ENCODE data around the gene DLL3. TPM values are rescaled to one million over a fixed set of nuclear protein-coding genes. Genes with fewer than 3 reads are reported as not detected.

DLL3 gene
- total and polyA plus RNA-seq, 2 experiments from 2014 or later: 1.2 to 2.1 TPM

DNA sequence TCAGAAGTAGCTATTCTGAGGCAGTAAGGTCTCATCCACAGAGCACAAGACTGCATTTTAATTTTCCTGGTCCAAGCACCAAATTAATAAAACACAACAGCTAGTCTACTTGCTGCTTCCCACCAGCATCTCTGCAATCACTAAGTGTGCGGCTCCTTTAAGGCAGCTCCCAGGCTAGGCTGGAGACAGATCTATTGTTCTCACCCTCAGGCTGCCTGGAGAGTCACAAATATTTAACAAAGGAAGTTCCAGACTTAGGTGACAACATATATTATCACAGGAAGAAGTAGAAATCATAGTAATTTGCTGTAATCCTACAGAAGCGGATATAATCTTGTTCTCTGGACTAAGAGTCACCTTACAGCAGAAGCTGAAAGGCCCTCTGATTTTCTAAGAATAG is 43.5 kb downstream of the DLL3 start:
- no peaks in the 10 kb centered on the region for H3K36me3 ChIP-seq (ENCODE audit: low read depth)
- WGBS, 2 experiments (ENCODE audit: low coverage in 1 of 2, low lambda C conversion rate in 2 of 2, missing lambda C conversion rate in 2 of 2): 52 to 56% methylated on average over 2 of the region's 2 CpGs
- H3K9me3 ChIP-seq (ENCODE audit: low read depth): no peaks in the 10 kb centered on the region
- no peak overlapping the region for H3K27ac ChIP-seq
- no peaks in the 10 kb centered on the region for H4K20me1 ChIP-seq (ENCODE audit: insufficient read depth)
- H3K9me2 ChIP-seq (ENCODE audit: insufficient read depth): no peaks in the 10 kb centered on the region
- peaks cover 7% of the 10 kb centered on the region; the same call in 1 of the 2 replicates for H3K27me3 ChIP-seq (replicated peaks; ENCODE audit: insufficient read depth)
- H3F3A ChIP-seq (ENCODE audit: insufficient read depth): peaks cover 7% of the 10 kb centered on the region; the same call in 1 of the 2 replicates
- H3K79me2 ChIP-seq (ENCODE audit: insufficient read depth): peaks cover 23% of the 10 kb centered on the region
- no peak overlapping the region for H3K9ac ChIP-seq
- in situ Hi-C loops (cut with MboI): no loop called here
- no peak overlapping the region for H3K4me2 ChIP-seq (ENCODE audit: unreplicated experiment)
- DNase-seq: no peak
- no peak overlapping the region for H2AFZ ChIP-seq
- no peak overlapping the region for H3K4me3 ChIP-seq
- TF ChIP-seq EZH2 (IDR thresholded peaks at IDR 0.05; ENCODE audit: insufficient read depth, poor library complexity, severe bottlenecking) (no peak), EZH2phosphoT487 (IDR thresholded peaks at IDR 0.05; ENCODE audit: insufficient read depth, low read depth) (no peak)
- peaks cover 8% of the 10 kb centered on the region for H3K4me1 ChIP-seq (ENCODE audit: insufficient read depth)

DNA sequence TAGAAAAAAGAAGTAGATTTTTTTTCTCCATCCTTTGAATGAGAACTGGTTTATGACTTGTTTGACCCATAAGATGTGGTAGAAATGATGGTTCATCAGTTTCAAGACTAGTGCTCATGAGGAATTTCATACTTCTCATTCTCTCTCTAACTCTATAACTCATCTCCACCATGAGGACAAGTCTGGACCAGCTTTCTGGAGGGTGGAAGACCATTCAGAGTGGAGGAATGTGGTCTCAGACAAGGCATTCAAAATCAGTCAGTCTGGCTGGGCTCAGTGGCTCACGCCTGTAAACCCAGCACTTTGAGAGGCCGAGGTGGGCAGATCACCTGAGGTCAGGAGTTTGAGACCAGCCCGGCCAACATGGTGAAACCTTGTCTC is 44.7 kb downstream of the DLL3 start:
- Histone ChIP-seq H3K9ac (no peak overlapping the region), H3K27ac (no peak overlapping the region), H3K4me2 (ENCODE audit: unreplicated experiment) (no peak overlapping the region), H4K20me1 (ENCODE audit: insufficient read depth) (no peaks in the 10 kb centered on the region), H3K4me1 (ENCODE audit: insufficient read depth) (0 out of 2 replicates have a peak, but pooled peaks cover 4% of the 10 kb centered on the region), H3F3A (ENCODE audit: insufficient read depth) (peaks cover 7% of the 10 kb centered on the region; the same call in 1 of the 2 replicates), H3K36me3 (ENCODE audit: low read depth) (no peaks in the 10 kb centered on the region), H3K79me2 (ENCODE audit: insufficient read depth) (peaks cover 10% of the 10 kb centered on the region), H3K9me3 (ENCODE audit: low read depth) (no peaks in the 10 kb centered on the region), H3K27me3 (replicated peaks; ENCODE audit: insufficient read depth) (peaks cover 7% of the 10 kb centered on the region; the same call in 1 of the 2 replicates), H3K4me3 (no peak overlapping the region), H3K9me2 (ENCODE audit: insufficient read depth) (no peaks in the 10 kb centered on the region), H2AFZ (no peak overlapping the region)
- TF ChIP-seq EZH2 (IDR thresholded peaks at IDR 0.05; ENCODE audit: insufficient read depth, poor library complexity, severe bottlenecking): no peak
- no peak for TF ChIP-seq EZH2phosphoT487 (IDR thresholded peaks at IDR 0.05; ENCODE audit: insufficient read depth, low read depth)
- in situ Hi-C loops (cut with MboI): no loop called here
- no peak for DNase-seq
- 34 to 38% methylated on average over 3 of the region's 3 CpGs for WGBS, 2 experiments (ENCODE audit: low coverage in 1 of 2, low lambda C conversion rate in 2 of 2, missing lambda C conversion rate in 2 of 2)

DNA sequence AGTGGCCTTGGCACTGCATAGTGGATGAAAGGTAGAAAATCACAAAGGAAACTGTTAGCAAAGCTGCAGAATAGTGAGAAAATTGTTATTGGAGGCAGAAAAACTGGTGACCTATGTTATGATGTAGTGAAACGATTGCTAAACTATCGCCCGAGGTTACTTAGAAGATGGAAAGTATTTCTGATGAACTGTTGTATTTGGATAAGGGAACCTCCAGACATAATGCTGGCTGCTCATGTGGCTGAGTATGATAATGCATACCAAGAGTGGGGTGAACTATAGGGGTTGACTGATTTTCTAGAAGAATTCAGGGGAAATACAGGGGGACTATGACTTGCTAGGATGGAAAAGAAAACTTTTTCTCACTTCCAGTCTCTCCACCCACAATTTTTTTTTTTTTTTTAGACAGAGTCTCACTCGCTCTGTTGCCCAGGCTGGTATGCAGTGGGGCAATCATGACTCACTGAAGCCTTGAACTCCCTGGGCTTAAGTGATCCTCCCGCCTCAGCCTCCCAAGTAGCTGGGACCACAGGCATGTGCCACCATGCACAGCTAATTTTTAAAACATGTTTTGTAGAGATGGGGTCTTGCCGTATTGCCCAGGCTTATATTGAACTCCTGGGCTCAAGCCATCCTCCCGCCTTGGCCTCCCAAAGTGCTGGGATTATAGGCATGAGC is 45.6 kb downstream of the DLL3 start:
- Histone ChIP-seq H3K4me2 (ENCODE audit: unreplicated experiment) (no peak overlapping the region), H3K9me3 (ENCODE audit: low read depth) (no peaks in the 10 kb centered on the region), H3K4me1 (ENCODE audit: insufficient read depth) (no peaks in the 10 kb centered on the region), H3K27ac (no peak overlapping the region), H3F3A (ENCODE audit: insufficient read depth) (no peaks in the 10 kb centered on the region), H3K27me3 (replicated peaks; ENCODE audit: insufficient read depth) (peaks cover 7% of the 10 kb centered on the region; the same call in 1 of the 2 replicates), H3K79me2 (ENCODE audit: insufficient read depth) (peaks cover 1% of the 10 kb centered on the region; the same call in 1 of the 2 replicates), H3K9ac (no peak overlapping the region), H2AFZ (no peak overlapping the region), H3K9me2 (ENCODE audit: insufficient read depth) (no peaks in the 10 kb centered on the region), H3K36me3 (ENCODE audit: low read depth) (no peaks in the 10 kb centered on the region), H4K20me1 (ENCODE audit: insufficient read depth) (no peaks in the 10 kb centered on the region), H3K4me3 (no peak overlapping the region)
- TF ChIP-seq EZH2 (IDR thresholded peaks at IDR 0.05; ENCODE audit: insufficient read depth, poor library complexity, severe bottlenecking) (no peak), EZH2phosphoT487 (IDR thresholded peaks at IDR 0.05; ENCODE audit: insufficient read depth, low read depth) (no peak)
- 56 to 66% methylated on average over 7 of the region's 7 CpGs for WGBS, 2 experiments (ENCODE audit: low coverage in 1 of 2, low lambda C conversion rate in 2 of 2, missing lambda C conversion rate in 2 of 2)
- in situ Hi-C loops (cut with MboI): no loop called here
- DNase-seq: peak; percentile 53

GRCh38 chr19:39544911-39545310 is 46.2 kb downstream of the DLL3 start:
- no peaks in the 10 kb centered on the region for H3K36me3 ChIP-seq (ENCODE audit: low read depth)
- WGBS, 2 experiments (ENCODE audit: low coverage in 1 of 2, low lambda C conversion rate in 2 of 2, missing lambda C conversion rate in 2 of 2): 41 to 43% methylated on average over 1 of the region's 1 CpG

More at GRCh38 chr19:39544911-39545310, 46.2 kb downstream of the DLL3 start:
- H2AFZ ChIP-seq: no peak overlapping the region
- no peaks in the 10 kb centered on the region for H3K9me3 ChIP-seq (ENCODE audit: low read depth)
- no peak overlapping the region for H3K4me3 ChIP-seq
- no peaks in the 10 kb centered on the region for H3K4me1 ChIP-seq (ENCODE audit: insufficient read depth)
- TF ChIP-seq EZH2 (IDR thresholded peaks at IDR 0.05; ENCODE audit: insufficient read depth, poor library complexity, severe bottlenecking): no peak
- TF ChIP-seq EZH2phosphoT487 (IDR thresholded peaks at IDR 0.05; ENCODE audit: insufficient read depth, low read depth): no peak
- no peak overlapping the region for H3K27ac ChIP-seq
- no peak for DNase-seq
- no peaks in the 10 kb centered on the region for H3K9me2 ChIP-seq (ENCODE audit: insufficient read depth)
- H3K4me2 ChIP-seq (ENCODE audit: unreplicated experiment): no peak overlapping the region
- no peaks in the 10 kb centered on the region for H3K79me2 ChIP-seq (ENCODE audit: insufficient read depth)
- in situ Hi-C loops (cut with MboI): no loop called here
- H4K20me1 ChIP-seq (ENCODE audit: insufficient read depth): no peaks in the 10 kb centered on the region
- no peaks in the 10 kb centered on the region for H3F3A ChIP-seq (ENCODE audit: insufficient read depth)
- peaks cover 7% of the 10 kb centered on the region; the same call in 1 of the 2 replicates for H3K27me3 ChIP-seq (replicated peaks; ENCODE audit: insufficient read depth)
- no peak overlapping the region for H3K9ac ChIP-seq
